HCT116 (cell line): Measurements from ENCODE around the gene RBM39. TPM values are rescaled to one million over a fixed set of nuclear protein-coding genes. Genes with fewer than 3 reads are reported as not detected.
"Not testable (repeated sequence)": the region's sequence is repeated elsewhere in the genome, so short reads cannot be mapped to it uniquely, and the experiment has no call there.

Experiments
- ATAC-seq: fragments of 200-7000 bp; cut with Tn5 transposase; 2 replicates; pipeline ENCODE4 v1.9.1; 2020; ENCODE audit warnings: mild to moderate bottlenecking, moderate library complexity
- BruUV-seq: library from RNA; stranded (reverse); fragments of 400-500 nt; replicated peaks from 2 replicates; lab custom pipeline; 2021; lab: Mats Ljungman, UMichigan
- CTCF ChIA-PET: fragments of 300-600 bp; sonication (Branson Sonifier 250); formaldehyde crosslinking; loops from one replicate; lab custom pipeline; 2021; ENCODE audit warnings: antibody characterized with exemption; lab: Charles Lee
- POLR2A ChIA-PET: fragments of 300-600, 350-600 bp; sonication (Branson Sonifier 250); formaldehyde crosslinking; loops from one replicate; lab custom pipeline; 2021; ENCODE audit warnings: antibody characterized with exemption; lab: Charles Lee
- RAD21 ChIA-PET, 2 experiments: fragments of 300-600 bp; sonication (Branson Sonifier 250); formaldehyde crosslinking; loops; one replicate each; lab custom pipeline; 2023; ENCODE audit warnings: low total read pairs in 2 of 2; ENCODE audit not compliant: uncharacterized antibody in 2 of 2, unreplicated experiment in 2 of 2, low non-redundant PET in 1 of 2; lab: Charles Lee
- DNase-seq: peaks from one replicate; pipeline ENCODE4 v3.0.0-alpha.2; 2010; ENCODE audit warnings: low read depth, low spot score
- H2AFZ ChIP-seq: fragments of 200-600 bp; shearing (Covaris generic), sonication (generic); 2 replicates; pipeline ENCODE4 v1.6.1; 2017; ENCODE audit warnings: low read depth, mixed run types, mixed read lengths, antibody characterized with exemption, low read length; ENCODE audit not compliant: poor library complexity, severe bottlenecking
- H3K27ac ChIP-seq: 2 replicates; pipeline ENCODE4 v1.5.1; 2012; ENCODE audit warnings: low read depth, low read length
- H3K27me3 ChIP-seq: fragments of 200-600 bp; sonication (generic); 2 replicates; pipeline ENCODE4 v1.6.1; 2016; ENCODE audit warnings: mixed run types, low read length, mixed read lengths; ENCODE audit not compliant: insufficient read depth
- H3K36me3 ChIP-seq, 2 experiments: fragments of 200-500 bp in 1 of 2; fragments of 200-600 bp in 1 of 2; sonication (Bioruptor generic) in 1 of 2; sonication (generic) in 1 of 2; 2 replicates each; pipeline versions ENCODE4 v1.5.1 to v1.6.1; 2014 to 2016; ENCODE audit warnings: low read length in 2 of 2, inconsistent platforms in 1 of 2, mixed read lengths in 1 of 2, mixed run types in 1 of 2; ENCODE audit not compliant: insufficient read depth in 2 of 2, control insufficient read depth in 1 of 2
- H3K4me1 ChIP-seq, 2 experiments: fragments of 200-600 bp in 1 of 2; sonication (generic) in 1 of 2; 2 replicates each; pipeline versions ENCODE4 v1.5.1 to v1.6.1; 2012 to 2017; ENCODE audit warnings: low read length in 2 of 2, inconsistent platforms in 1 of 2, mild to moderate bottlenecking in 1 of 2, mixed read lengths in 1 of 2, mixed run types in 1 of 2, moderate library complexity in 1 of 2; ENCODE audit not compliant: insufficient read depth in 2 of 2, control insufficient read depth in 1 of 2
- H3K4me2 ChIP-seq: fragments of 200-600 bp; sonication (generic); 2 replicates; pipeline ENCODE4 v1.6.1; 2017; ENCODE audit warnings: mixed run types, low read length, mixed read lengths
- H3K4me3 ChIP-seq, 2 experiments: fragments of 200-600 bp in 1 of 2; sonication (generic) in 1 of 2; replicated peaks in 1 of 2; 2 replicates each; pipeline ENCODE4 v1.5.1; 2011 to 2016; ENCODE audit warnings: low read length in 2 of 2, control low read depth in 1 of 2, low read depth in 1 of 2, mild to moderate bottlenecking in 1 of 2, mixed read lengths in 1 of 2, mixed run types in 1 of 2
- H3K79me2 ChIP-seq: fragments of 200-600 bp; sonication (generic); 2 replicates; pipeline ENCODE4 v1.6.1; 2017; ENCODE audit warnings: mild to moderate bottlenecking, mixed run types, low read length, moderate library complexity, mixed read lengths; ENCODE audit not compliant: insufficient read depth
- H3K9ac ChIP-seq: fragments of 200-600 bp; sonication (generic); 2 replicates; pipeline ENCODE4 v1.6.1; 2016; ENCODE audit warnings: low read length, mixed read lengths
- H3K9me2 ChIP-seq: fragments of 200-600 bp; sonication (generic), shearing (Covaris generic); 2 replicates; pipeline ENCODE4 v1.6.1; 2017; ENCODE audit warnings: mixed run types, mild to moderate bottlenecking, moderate library complexity; ENCODE audit not compliant: insufficient read depth
- H3K9me3 ChIP-seq, 2 experiments: fragments of 200-500 bp in 1 of 2; fragments of 200-600 bp in 1 of 2; sonication (Bioruptor generic) in 1 of 2; sonication (generic) in 1 of 2; 2 replicates each; pipeline ENCODE4 v1.6.1; 2014 to 2017; ENCODE audit warnings: low read length in 2 of 2, mixed read lengths in 2 of 2, inconsistent platforms in 1 of 2, low read depth in 1 of 2, mild to moderate bottlenecking in 1 of 2, mixed run types in 1 of 2, moderate library complexity in 1 of 2; ENCODE audit not compliant: control insufficient read depth in 1 of 2, insufficient read depth in 1 of 2
- H4K20me1 ChIP-seq: fragments of 200-600 bp; sonication (generic), shearing (Covaris generic); 2 replicates; pipeline ENCODE4 v1.6.1; 2017; ENCODE audit warnings: mixed run types, mild to moderate bottlenecking, moderate library complexity; ENCODE audit not compliant: insufficient read depth
- EGR1 ChIP-seq: IDR thresholded peaks from 2 replicates; pipeline ENCODE4 v1.6.1; 2012; ENCODE audit warnings: low read depth
- EZH2 ChIP-seq: fragments of 200-600 bp; sonication (generic); IDR thresholded peaks from 2 replicates; pipeline ENCODE4 v1.6.1; 2017; ENCODE audit warnings: antibody characterized with exemption, mixed run types
- EZH2phosphoT487 ChIP-seq: fragments of 200-600 bp; IDR thresholded peaks from 2 replicates; pipeline ENCODE4 v1.6.1; 2018; ENCODE audit warnings: antibody characterized with exemption, borderline replicate concordance
- FOSL1 ChIP-seq: IDR thresholded peaks from 2 replicates; pipeline ENCODE4 v1.6.1; 2012; ENCODE audit warnings: low read depth
- JUND ChIP-seq: IDR thresholded peaks from 2 replicates; pipeline ENCODE4 v1.6.1; 2012
- SP1 ChIP-seq: IDR thresholded peaks from 2 replicates; pipeline ENCODE4 v1.6.1; 2012; ENCODE audit warnings: low read depth
- TCF7L2 ChIP-seq: IDR thresholded peaks from 2 replicates; pipeline ENCODE4 v1.7.0; 2011; ENCODE audit warnings: borderline replicate concordance, inconsistent platforms; ENCODE audit not compliant: insufficient read depth, insufficient read length; ENCODE audit errors: extremely low read depth
- YY1 ChIP-seq: IDR thresholded peaks from 2 replicates; pipeline ENCODE4 v1.6.1; 2011; ENCODE audit warnings: low read length, low read depth, moderate library complexity, mild to moderate bottlenecking; ENCODE audit not compliant: insufficient replicate concordance; ENCODE audit errors: extremely low read depth
- ZNF274 ChIP-seq: fragments of 200-500 bp; sonication (Bioruptor generic); IDR thresholded peaks from 2 replicates; pipeline ENCODE4 v1.6.1; 2014; ENCODE audit warnings: mild to moderate bottlenecking, low read depth, low read length, inconsistent platforms
- intact Hi-C: fragments of 100-400 bp; cut with micrococcal nuclease; formaldehyde crosslinking; loops from 2 replicates; pipeline ENCODE4 v1.10.0; 2022
- total RNA-seq: library from RNA; stranded (reverse); gene quantifications from one replicate; pipeline ENCODE4 v1.2.1, GENCODE V29; 2021; ENCODE audit not compliant: unreplicated experiment
- TF ChIP-seq, protein P1 (sequence below): IDR thresholded peaks from 2 replicates; pipeline ENCODE4 v1.6.1; 2012

RBM39 gene
- total RNA-seq, 1 experiment from 2014 or later = 234 TPM

DNA sequence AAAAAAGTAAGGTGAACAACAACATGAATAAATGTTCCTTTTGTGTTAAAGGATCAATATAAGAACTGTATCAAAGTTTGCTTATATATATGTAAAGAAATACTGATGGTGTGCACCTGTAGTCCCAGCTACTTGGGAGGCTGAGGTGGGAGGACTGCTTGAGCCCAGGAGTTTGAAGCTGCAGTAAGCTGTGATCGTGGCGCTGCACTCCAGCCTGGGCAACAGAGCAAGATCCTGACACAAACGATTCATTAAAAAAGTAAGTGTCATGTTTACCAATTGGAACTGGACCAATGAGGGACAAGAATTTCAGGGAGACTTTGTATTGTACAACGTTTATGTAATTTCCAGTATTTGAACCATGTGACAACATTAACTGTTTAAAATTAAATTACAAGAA, 24.8 kb upstream of the RBM39 start (continued):
- no peak for TF ChIP-seq ZNF274
- no peak for TF ChIP-seq EGR1
- TF ChIP-seq JUND = no peak
- TF ChIP-seq, all 23 proteins: peak for 0

DNA sequence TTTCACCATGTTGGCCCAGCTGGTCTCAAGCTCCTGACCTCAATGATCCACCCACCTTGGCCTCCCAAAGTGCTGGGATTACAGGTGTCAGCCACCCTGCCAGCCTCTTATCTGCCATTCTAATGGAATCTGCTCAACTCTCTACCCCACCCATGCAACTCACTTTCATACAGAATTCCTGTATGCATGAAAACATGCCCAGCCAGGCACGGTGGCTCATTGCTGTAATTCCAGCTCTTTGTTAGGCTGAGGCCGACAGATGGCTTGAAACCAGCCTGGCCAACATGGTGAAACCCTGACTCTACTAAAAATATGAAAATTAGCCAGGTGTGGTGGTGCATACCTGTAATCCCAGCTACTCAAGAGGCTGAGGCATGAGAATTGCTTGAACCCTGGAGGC, 22.9 kb upstream of the RBM39 start:
- H3K9me2 ChIP-seq, H3K27ac ChIP-seq, DNase-seq, CTCF ChIA-PET, intact Hi-C loops, ATAC-seq, RAD21 ChIA-PET, H3K27me3 ChIP-seq, H3K4me2 ChIP-seq, H2AFZ ChIP-seq, H3K4me3 ChIP-seq, H3K9me3 ChIP-seq, H3K9ac ChIP-seq, H3K79me2 ChIP-seq, BruUV-seq, H4K20me1 ChIP-seq, H3K36me3 ChIP-seq: not testable (repeated sequence)
- POLR2A ChIA-PET = interaction anchor here (1.6 kb wide), 1 partner anchor 23 kb away, joined by 6 read pairs; the partner anchor contains the start of gene RBM39
- H3K4me1 ChIP-seq = peaks cover 10 to 18% of the 10 kb centered on the region in 2 experiments

- TF ChIP-seq SP1 = no peak
- no peak for TF ChIP-seq FOSL1
- TF ChIP-seq, protein P1, sequence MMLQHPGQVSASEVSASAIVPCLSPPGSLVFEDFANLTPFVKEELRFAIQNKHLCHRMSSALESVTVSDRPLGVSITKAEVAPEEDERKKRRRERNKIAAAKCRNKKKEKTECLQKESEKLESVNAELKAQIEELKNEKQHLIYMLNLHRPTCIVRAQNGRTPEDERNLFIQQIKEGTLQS = no peak
- TF ChIP-seq TCF7L2 = no peak
- TF ChIP-seq ZNF274 = no peak
- TF ChIP-seq EZH2phosphoT487 = no peak
- TF ChIP-seq YY1 = no peak
- no peak for TF ChIP-seq EZH2
- ATAC-seq (no peak), DNase-seq (no peak)
- Histone ChIP-seq H3K9me2 (no peaks in the 10 kb centered on the region), H3K36me3 (no peaks in the 10 kb centered on the region), H3K79me2 (no peaks in the 10 kb centered on the region), H3K4me1 (peaks cover 2 to 4% of the 10 kb centered on the region in 2 experiments; a peak in 2 of 4 replicates), H3K27ac (no peak overlapping the region), H2AFZ (no peak overlapping the region), H3K9ac (no peak overlapping the region), H3K27me3 (no peaks in the 10 kb centered on the region), H3K9me3 (no peaks in the 10 kb centered on the region), H4K20me1 (no peaks in the 10 kb centered on the region), H3K4me3 (no peak overlapping the region), H3K4me2 (no peak overlapping the region)
- BruUV-seq = no TSS peak
- POLR2A ChIA-PET = interaction anchor here (2.6 kb wide), 1 partner anchor 20 kb away, joined by 7 read pairs; the partner anchor contains the start of gene RBM39
- CTCF ChIA-PET = no interaction called here
- intact Hi-C loops = no loop called here
- RAD21 ChIA-PET = no interaction called here
These were observed 20.4 kb upstream of the RBM39 start for GRCh38 chr20:35762461-35762860.

GRCh38 chr20:35761548-35761947, 19.5 kb upstream of the RBM39 start:
- H3K9me2 ChIP-seq, CTCF ChIA-PET, RAD21 ChIA-PET, BruUV-seq, H3K4me3 ChIP-seq, H3K4me2 ChIP-seq, H4K20me1 ChIP-seq, H3K9ac ChIP-seq, H2AFZ ChIP-seq, ATAC-seq, H3K27ac ChIP-seq, H3K9me3 ChIP-seq, H3K36me3 ChIP-seq, intact Hi-C loops, H3K27me3 ChIP-seq, H3K79me2 ChIP-seq, DNase-seq: not testable (repeated sequence)
- POLR2A ChIA-PET = interaction anchor here (2.6 kb wide), 1 partner anchor 19 kb away, joined by 7 read pairs; the partner anchor contains the start of gene RBM39
- peaks cover 2 to 13% of the 10 kb centered on the region in 2 experiments; a peak in 2 of 4 replicates for H3K4me1 ChIP-seq
